HG02852 (cell line): ENCODE measurements around the gene POLR3F.
"Not testable (repeated sequence)": the region's sequence is repeated elsewhere in the genome, so short reads cannot be mapped to it uniquely, and the experiment has no call there.

ENCODE experiments used
- ATAC-seq: cut with Tn5 transposase; IDR thresholded peaks from one replicate; pipeline ENCODE4 v1.9.1; 2021; ENCODE audit warnings: mild to moderate bottlenecking, moderate library complexity; ENCODE audit not compliant: unreplicated experiment

The POLR3F gene

GRCh38 chr20:18466894-18467730 lies at the start of gene POLR3F, which contains the start of gene DZANK1:
TSS of gene POLR3F (plus strand) at chr20:18467390. CDS start at chr20:18467507, 117 bp downstream.
TSS of gene DZANK1 (minus strand) at chr20:18467030. CDS start at chr20:18465358, 1,672 bp downstream.
- peak; percentile 99 for ATAC-seq

- no peak for ATAC-seq
Observed at GRCh38 chr20:18421608-18422007, 45.6 kb upstream of the POLR3F start.

GRCh38 chr20:18427214-18427613 lies 40.0 kb upstream of the POLR3F start:
- ATAC-seq = no peak

DNA sequence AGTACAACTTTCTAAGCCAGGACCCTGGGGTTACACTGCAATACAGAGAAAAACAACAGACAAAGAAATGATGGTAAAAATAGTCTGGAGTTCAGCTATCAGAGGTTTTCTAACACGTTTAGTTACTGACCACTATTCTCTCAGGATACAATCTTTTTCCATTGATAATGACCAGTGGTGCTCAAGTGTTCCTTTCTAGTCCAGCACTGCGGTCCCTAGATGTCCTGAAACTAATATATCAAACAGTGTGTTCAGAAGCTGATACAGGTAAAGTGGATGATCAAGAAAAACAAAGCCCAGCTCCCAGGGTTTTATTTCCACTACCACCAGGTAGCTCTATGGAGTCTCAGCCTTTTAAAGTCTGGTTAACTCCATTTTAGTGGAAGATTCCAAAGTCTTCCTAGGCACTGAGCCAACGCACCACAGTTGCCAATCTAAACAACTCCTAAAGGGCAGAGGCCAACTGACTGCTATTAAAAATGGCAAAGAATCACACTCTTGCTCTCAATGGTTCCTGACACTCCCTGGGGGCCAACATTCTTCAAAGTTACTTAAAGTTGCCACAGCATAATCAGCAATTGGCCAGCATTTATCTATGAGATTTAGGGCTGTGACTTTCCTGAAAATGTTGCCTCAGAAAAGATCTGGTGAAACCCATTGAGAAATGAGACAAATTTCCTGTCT lies 38.6 kb upstream of the POLR3F start:
- ATAC-seq = no peak

- no peak for ATAC-seq
Observed at GRCh38 chr20:18430172-18430826, 36.9 kb upstream of the POLR3F start.

DNA sequence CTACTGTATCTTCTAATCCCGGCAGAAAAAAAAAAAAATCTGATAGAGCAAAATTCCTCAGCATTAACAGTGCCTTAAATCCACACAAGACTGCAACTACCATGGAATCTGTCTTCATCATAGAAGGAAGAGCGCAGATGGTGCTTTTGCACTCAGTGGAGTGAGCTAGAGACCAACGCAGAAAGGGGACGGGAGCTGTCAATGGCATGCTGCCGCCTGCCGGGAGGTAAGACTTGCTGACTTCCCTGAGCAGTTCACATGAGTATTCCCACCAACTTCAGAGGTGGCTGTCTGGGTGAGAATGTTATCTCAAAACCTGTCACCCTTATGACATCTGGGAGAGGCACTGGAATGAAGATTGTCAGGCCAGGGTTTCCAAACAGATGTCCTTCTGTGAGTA lies 36.0 kb upstream of the POLR3F start:
- no peak for ATAC-seq

- ATAC-seq = no peak
Observed at GRCh38 chr20:18436847-18437246, 30.3 kb upstream of the POLR3F start.

DNA sequence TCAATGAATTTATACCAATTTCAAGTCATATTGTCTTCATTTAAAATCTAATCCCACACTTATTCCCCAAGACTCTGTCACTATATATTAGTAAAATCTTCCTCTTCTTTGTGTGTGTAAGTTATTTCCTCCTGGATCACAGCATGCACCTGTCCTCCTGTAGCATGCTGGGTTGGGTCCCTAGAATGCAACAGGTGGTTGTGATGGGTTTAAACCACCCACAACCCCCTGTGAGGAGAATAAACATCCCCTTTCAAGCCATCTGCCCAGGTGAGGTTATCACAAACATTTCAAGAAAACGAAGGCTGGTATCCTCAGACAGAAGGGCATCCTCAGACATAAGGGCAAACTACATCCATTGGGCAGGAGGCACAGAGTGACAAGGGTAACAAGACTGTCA lies 26.8 kb upstream of the POLR3F start:
- ATAC-seq = no peak

DNA sequence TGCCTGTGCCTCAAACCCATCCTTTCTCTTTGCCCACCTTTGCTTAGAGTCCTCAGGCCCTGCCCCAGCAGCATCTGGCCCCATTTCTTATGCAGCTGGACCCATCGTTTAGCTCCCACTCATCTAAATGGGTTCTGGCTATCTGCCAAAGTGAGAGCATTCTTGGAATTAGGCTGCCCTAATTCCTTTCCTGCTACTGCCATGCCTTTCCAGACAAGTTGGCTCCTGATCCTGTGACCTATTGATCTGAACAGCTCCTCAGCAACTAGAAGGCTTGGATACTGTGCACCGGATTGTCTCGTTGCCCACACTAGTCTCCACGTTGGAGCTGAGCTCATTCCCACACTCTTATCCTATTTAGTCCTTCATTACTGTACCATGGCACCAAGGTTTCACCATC lies 23.3 kb upstream of the POLR3F start:
- no peak for ATAC-seq

GRCh38 chr20:18456600-18456999 lies 10.6 kb upstream of the POLR3F start:
- no peak for ATAC-seq

GRCh38 chr20:18465536-18466200 lies 1.5 kb upstream of the POLR3F start:
- no peak for ATAC-seq

DNA sequence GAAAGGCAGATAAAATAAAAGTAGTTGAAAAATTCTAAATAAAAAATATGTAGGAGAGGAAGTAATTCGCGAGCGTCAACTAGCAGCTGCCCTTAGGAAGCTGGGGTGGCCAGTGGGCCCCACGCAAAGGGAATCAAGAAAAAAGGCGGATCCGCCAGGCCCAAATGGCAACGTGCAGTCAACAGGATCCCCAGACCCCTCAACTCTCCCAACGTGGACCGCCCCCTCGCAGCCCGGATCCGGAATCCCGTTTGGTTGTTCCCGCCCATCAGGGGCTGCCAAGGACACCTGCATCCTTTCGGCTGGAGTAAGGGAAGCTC lies 656 bp upstream of the POLR3F start:
- ATAC-seq = peak; percentile 43

GRCh38 chr20:18477218-18477617 lies 10.0 kb downstream of the POLR3F start:
- ATAC-seq = no peak

DNA sequence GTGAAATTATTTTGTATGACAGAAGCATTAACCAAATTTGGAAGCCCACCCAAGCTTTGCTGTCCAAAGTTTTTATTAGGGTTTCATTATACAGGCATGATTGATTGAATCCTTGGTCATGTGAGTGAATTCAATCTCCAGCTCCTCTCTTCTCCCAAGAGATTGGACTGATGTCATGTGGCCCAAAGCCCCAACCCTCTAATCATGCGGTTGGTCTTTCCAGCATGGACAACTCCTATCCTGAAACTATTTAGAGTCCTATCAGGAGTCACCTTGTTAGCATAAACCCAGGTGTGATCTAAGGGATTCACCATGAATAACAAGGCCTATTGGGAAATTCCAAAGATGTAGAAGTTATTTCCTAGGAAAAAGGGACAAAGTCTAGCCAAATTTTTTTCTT lies 10.6 kb downstream of the POLR3F start:
- ATAC-seq = no peak

GRCh38 chr20:18481596-18481995 lies 14.4 kb downstream of the POLR3F start:
- ATAC-seq = no peak

DNA sequence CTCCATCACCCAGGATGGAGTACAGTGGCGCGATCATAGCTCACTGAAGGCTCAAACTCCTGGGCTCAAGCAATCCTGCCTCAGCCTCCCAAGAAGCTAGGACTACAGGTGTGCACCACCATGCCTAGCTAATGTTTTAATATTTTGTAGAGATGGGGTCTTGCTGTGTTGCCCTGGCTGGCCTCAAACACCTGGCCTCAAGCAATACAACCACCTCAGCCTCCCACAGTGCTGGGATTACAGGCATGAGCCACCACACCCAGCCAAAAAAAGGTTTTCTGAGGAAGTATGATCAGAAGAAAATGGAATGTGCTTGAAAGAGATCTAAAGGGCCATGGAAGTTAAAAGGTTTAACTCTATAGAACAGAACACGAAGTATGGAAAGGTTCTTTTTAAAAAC lies 21.1 kb downstream of the POLR3F start:
- ATAC-seq = no peak

- ATAC-seq = no peak
Observed at GRCh38 chr20:18496042-18496441, 28.9 kb downstream of the POLR3F start.

DNA sequence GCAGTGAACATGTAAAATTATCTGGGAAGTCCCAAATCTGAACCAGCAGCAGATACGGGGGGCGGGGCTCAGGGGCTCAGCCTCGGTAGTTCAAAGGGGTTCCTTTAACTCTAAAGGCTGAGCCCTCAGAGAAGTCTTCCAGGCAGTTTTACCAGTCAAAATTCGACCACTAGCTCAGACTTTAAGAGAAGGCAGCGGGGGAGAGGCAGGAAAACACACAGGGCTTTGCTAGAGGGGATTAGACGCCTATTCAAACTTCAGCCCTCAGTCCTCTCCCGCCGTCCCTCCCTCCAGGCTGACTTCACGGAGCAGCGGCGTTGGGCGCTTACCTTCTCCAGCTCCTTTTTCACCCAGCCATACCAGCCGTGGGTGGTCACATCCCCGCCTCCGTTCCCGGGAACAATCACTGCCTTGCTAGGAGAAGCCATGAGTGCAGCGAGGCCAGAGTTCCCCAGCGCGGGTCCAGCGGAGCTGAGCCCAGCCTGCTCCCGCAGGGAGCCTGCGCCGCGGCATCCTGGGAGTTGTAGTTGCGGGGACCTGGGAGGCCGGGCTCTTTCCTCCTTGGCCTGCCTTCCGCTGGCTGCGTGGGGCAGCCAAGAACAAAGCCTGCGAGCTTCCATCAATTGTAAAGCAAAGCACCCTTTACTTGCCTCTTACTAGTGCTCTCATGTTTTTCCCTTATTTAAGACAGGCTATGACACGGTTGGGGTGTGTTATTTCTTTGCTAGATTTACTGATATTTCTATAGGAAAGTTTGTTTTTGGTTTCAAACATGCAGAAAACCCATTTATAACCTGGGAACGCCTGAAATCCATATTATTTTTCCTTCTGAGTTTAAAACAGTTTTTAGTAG lies 29.8 kb downstream of the POLR3F start, which contains the start of gene RBBP9:
Gene RBBP9 (minus strand): TSS at position 486 of the 853 bp plus-strand sequence. CDS start 58 bp downstream, at position 428.
- ATAC-seq = peak; percentile 99

DNA sequence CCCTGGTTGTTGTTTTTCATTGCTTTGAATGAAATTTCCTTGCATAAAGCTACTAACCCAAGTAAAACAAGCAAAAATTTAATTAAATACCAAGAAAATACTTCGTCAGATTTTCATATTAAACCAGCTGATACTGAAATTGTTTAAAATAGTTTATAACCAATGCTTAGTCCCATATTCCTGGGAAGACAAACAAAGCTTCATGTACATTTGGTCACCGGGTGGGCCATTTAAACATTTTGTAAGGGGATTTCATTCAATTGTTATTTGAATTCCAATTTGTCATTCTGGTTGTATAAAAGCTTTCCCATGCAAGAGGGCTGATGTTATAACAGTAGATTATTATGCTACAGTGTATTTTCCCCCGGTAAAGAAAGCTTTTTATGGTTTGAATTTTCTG lies 30.4 kb downstream of the POLR3F start:
- no peak for ATAC-seq

GRCh38 chr20:18501672-18502071 lies 34.5 kb downstream of the POLR3F start:
- not testable (repeated sequence) for ATAC-seq
